Spleen (tissue), 7 donors: Measurements from ENCODE around the gene MAPKAP1.

Experiments used
- CTCF ChIP-seq, 11 experiments: fragments of 200-600 bp in 7 of 11; fragments of 450-650 bp in 4 of 11; sonication (generic) in 4 of 11; IDR thresholded peaks in 8 of 11; conservative IDR thresholded peaks in 3 of 11; 1 replicate in 7 of 11; 2 replicates in 4 of 11; pipeline versions ENCODE4 v1.4.0 to v1.8.0; 2016 to 2021; ENCODE audit warnings: antibody characterized with exemption in 11 of 11, inconsistent platforms in 4 of 11, mild to moderate bottlenecking in 1 of 11
- POLR2A ChIP-seq, 3 donors: fragments of 450-650 bp; IDR thresholded peaks; one replicate each; pipeline ENCODE4 v1.5.1; 2017; ENCODE audit warnings: antibody characterized with exemption in 3 of 3, mild to moderate bottlenecking in 1 of 3
- POLR2AphosphoS5 ChIP-seq, 3 donors: sonication (generic); formaldehyde crosslinking; IDR thresholded peaks; one replicate each; pipeline ENCODE4 v1.5.1; 2017; ENCODE audit warnings: antibody characterized with exemption in 3 of 3
- donor health status: DM: no; HTN: no; CAD: no; lungs with moderate emphysema.
- donor health status: DM: no; HTN: no; CAD: no.
- donor health status: DM: no; HTN: no; CAD: no.

GRCh38 chr9:125649826-125650225, 57.2 kb downstream of the MAPKAP1 start:
- TF ChIP-seq CTCF (IDR thresholded peaks at IDR 0.05 in 8 of 11, conservative IDR thresholded peaks at IDR 0.05 in 3 of 11) = no peak
- TF ChIP-seq POLR2AphosphoS5 (IDR thresholded peaks at IDR 0.05) = no peak
- TF ChIP-seq POLR2A (IDR thresholded peaks at IDR 0.05) = no peak
